ENCODE data around the gene QRSL1.
"Not testable (repeated sequence)": the region's sequence is repeated elsewhere in the genome, so short reads cannot be mapped to it uniquely, and the experiment has no call there.

Gene QRSL1

GRCh38 chr6:106677282-106677681, 47.9 kb downstream of the QRSL1 start:
- no peak for DNase-seq (ENCODE audit: low spot score)

- no peak for DNase-seq (ENCODE audit: low spot score)
These were observed 54.6 kb downstream of the QRSL1 start for GRCh38 chr6:106684011-106684410.

GRCh38 chr6:106685833-106686232, 56.5 kb downstream of the QRSL1 start:
- no peak for DNase-seq (ENCODE audit: low spot score)

GRCh38 chr6:106688177-106688951, 59.0 kb downstream of the QRSL1 start:
- DNase-seq (ENCODE audit: low spot score) = no peak

GRCh38 chr6:106692112-106692818, 62.9 kb downstream of the QRSL1 start:
- no peak for DNase-seq (ENCODE audit: low spot score)

- no peak for DNase-seq (ENCODE audit: low spot score)
These were observed 63.4 kb downstream of the QRSL1 start for GRCh38 chr6:106692819-106693208.

GRCh38 chr6:106693418-106693817, 64.0 kb downstream of the QRSL1 start:
- DNase-seq (ENCODE audit: low spot score) = no peak

GRCh38 chr6:106694343-106694742, 65.0 kb downstream of the QRSL1 start:
- DNase-seq (ENCODE audit: low spot score) = no peak

GRCh38 chr6:106700581-106700980, 71.2 kb downstream of the QRSL1 start:
- DNase-seq (ENCODE audit: low spot score) = no peak

GRCh38 chr6:106701201-106701600, 71.8 kb downstream of the QRSL1 start:
- not testable (repeated sequence) for DNase-seq (ENCODE audit: low spot score)

GRCh38 chr6:106702046-106702445, 72.7 kb downstream of the QRSL1 start:
- DNase-seq (ENCODE audit: low spot score) = no peak

GRCh38 chr6:106702451-106703110, 73.2 kb downstream of the QRSL1 start:
- DNase-seq (ENCODE audit: low spot score) = no peak

- no peak for DNase-seq (ENCODE audit: low spot score)
These were observed 74.9 kb downstream of the QRSL1 start for GRCh38 chr6:106704327-106704726.

- no peak for DNase-seq (ENCODE audit: low spot score)
These were observed 75.8 kb downstream of the QRSL1 start for GRCh38 chr6:106705156-106705555.

- DNase-seq (ENCODE audit: low spot score) = no peak
These were observed 81.2 kb downstream of the QRSL1 start for GRCh38 chr6:106710580-106710979.

GRCh38 chr6:106714281-106714680, 84.9 kb downstream of the QRSL1 start:
- no peak for DNase-seq (ENCODE audit: low spot score)

- no peak for DNase-seq (ENCODE audit: low spot score)
These were observed 86.5 kb downstream of the QRSL1 start for GRCh38 chr6:106715922-106716321.

GRCh38 chr6:106716966-106717365, 87.6 kb downstream of the QRSL1 start:
- DNase-seq (ENCODE audit: low spot score) = no peak
